Left lung (tissue), 14 donors: Measurements from ENCODE around the gene CDC40. TPM values are rescaled to one million over a fixed set of nuclear protein-coding genes. Genes with fewer than 3 reads are reported as not detected.
A peak's percentile ranks its signal among the peaks of the same experiment; 100 is the strongest.

Source experiments
- ATAC-seq: fragments of 200-7000 bp; cut with Tn5 transposase; one replicate; pipeline ENCODE4 v1.9.1; 2020; ENCODE audit warnings: moderate library complexity
- DNase-seq, 4 donors: peaks; one replicate each; pipeline ENCODE4 v3.0.0-alpha.2; 2013 to 2020
- H3K27ac ChIP-seq, 2 donors: fragments of 200-600 bp; sonication (generic) in 1 of 2; one replicate each; pipeline versions ENCODE4 v1.5.0 to v1.8.0; 2020 to 2021
- H3K27me3 ChIP-seq, 2 donors: fragments of 200-600 bp; sonication (generic) in 1 of 2; one replicate each; pipeline versions ENCODE4 v1.5.0 to v1.8.0; 2020 to 2021
- H3K36me3 ChIP-seq, 2 donors: fragments of 200-600 bp; sonication (generic) in 1 of 2; one replicate each; pipeline versions ENCODE4 v1.5.0 to v1.8.0; 2020 to 2021
- H3K4me1 ChIP-seq, 2 donors: fragments of 200-600 bp; one replicate each; pipeline ENCODE4 v1.8.0; 2021
- H3K4me3 ChIP-seq, 2 donors: fragments of 200-600 bp; sonication (generic) in 1 of 2; one replicate each; pipeline versions ENCODE4 v1.5.0 to v1.8.0; 2020 to 2021; ENCODE audit warnings: mild to moderate bottlenecking in 1 of 2
- H3K9me3 ChIP-seq, 2 donors: fragments of 200-600 bp; sonication (generic) in 1 of 2; one replicate each; pipeline versions ENCODE4 v1.5.0 to v1.8.0; 2020 to 2021
- CTCF ChIP-seq, 2 donors: fragments of 200-600 bp; sonication (generic) in 1 of 2; IDR thresholded peaks; one replicate each; pipeline versions ENCODE4 v1.5.0 to v1.8.0; 2021; ENCODE audit warnings: antibody characterized with exemption in 2 of 2
- intact Hi-C, 2 donors: fragments of 100-400 bp; cut with DNase I; formaldehyde crosslinking; loops; one replicate each; pipeline versions ENCODE4 v1.11.2 to v1.14.2; 2022
- long read RNA-seq, 12 donors: library from polyadenylated mRNA in 2 of 12; unstranded in 2 of 12; transcript quantifications; one replicate each; pipeline ENCODE4 v2.0.0 and lab custom pipeline, GENCODE V29; 2019 to 2026
- polyA plus RNA-seq, 6 donors: library from polyadenylated mRNA; unstranded; fragments of 120-200 nt; gene quantifications; one replicate each; pipeline ENCODE4 v1.2.1, GENCODE V29; 2013; ENCODE audit not compliant: insufficient read length in 6 of 6
- total RNA-seq, 2 donors: library from RNA; stranded (reverse); fragmentation: NEBNext Ultra II Directional; extraction: Animal tissue kit (Norgen Biotek cat#: 25700); gene quantifications; one replicate each; pipeline ENCODE4 v1.2.1, GENCODE V29; 2021
- donor health status: DM: no; HTN: yes; CAD: no.
- donor health status: DM: no; HTN: no; CAD: no.

The CDC40 gene
- total RNA-seq (10 to 100 TPM; 23.4 to 25.9 TPM), polyA plus RNA-seq (10 to 100 TPM; 27.5 to 34.5 (median 29.6) TPM)
- long read RNA-seq, donor 1, transcript CDC40-201 (15 exons, 3,848 nt): major isoform, 5 of 5 reads
- long read RNA-seq, donor 1, partial matches to known transcripts: 0 of 5 reads
- long read RNA-seq, donor 1, other reads (novel, unspliced or antisense): 0 of 5 reads
- long read RNA-seq, donor 2, partial matches to known transcripts: 0 of 2 reads
- long read RNA-seq, donor 2, other reads (novel, unspliced or antisense): 0 of 2 reads
- long read RNA-seq, donor 3, partial matches to known transcripts: 0 of 1 reads
- long read RNA-seq, donor 3, other reads (novel, unspliced or antisense): 0 of 1 reads
- long read RNA-seq, donor 4, partial matches to known transcripts: 18 of 19 reads
- long read RNA-seq, donor 4, other reads (novel, unspliced or antisense): 1 of 19 reads
- long read RNA-seq, donor 5, transcript CDC40-201 (15 exons, 3,848 nt): major isoform, 6 of 6 reads
- long read RNA-seq, donor 5, partial matches to known transcripts: 0 of 6 reads
- long read RNA-seq, donor 5, other reads (novel, unspliced or antisense): 0 of 6 reads
- long read RNA-seq, donor 6, partial matches to known transcripts: 7 of 7 reads
- long read RNA-seq, donor 6, other reads (novel, unspliced or antisense): 0 of 7 reads
- long read RNA-seq, donor 7, partial matches to known transcripts: 0 of 1 reads
- long read RNA-seq, donor 7, other reads (novel, unspliced or antisense): 0 of 1 reads
- long read RNA-seq, donor 8, partial matches to known transcripts: 0 of 3 reads
- long read RNA-seq, donor 8, other reads (novel, unspliced or antisense): 0 of 3 reads
- long read RNA-seq, donor 9: 0 reads
- long read RNA-seq, donor 10, partial matches to known transcripts: 14 of 14 reads
- long read RNA-seq, donor 10, other reads (novel, unspliced or antisense): 0 of 14 reads
- long read RNA-seq, donor 11: 0 reads
- long read RNA-seq, donor 12, partial matches to known transcripts: 0 of 2 reads
- long read RNA-seq, donor 12, other reads (novel, unspliced or antisense): 0 of 2 reads

GRCh38 chr6:110180228-110181008, at the start of gene CDC40:
Gene CDC40 (plus strand): TSS chr6:110180427. CDS start chr6:110180445, 18 bp downstream.
- Histone ChIP-seq H3K4me3 (peak within 1 kb of the TSS; percentile 75 to 89), H3K27me3 (peaks cover 12 to 39% of the 10 kb centered on the region in 2 donors), H3K27ac (peak within 1 kb of the TSS; percentile 80 to 87), H3K4me1 (peaks cover 22 to 41% of the 10 kb centered on the region in 2 donors), H3K9me3 (no peaks in the 10 kb centered on the region), H3K36me3 (no peaks in the 10 kb centered on the region)
- peak in 2 of 4 donors; percentile 71 to 84 for DNase-seq
- ATAC-seq: peak; percentile 64
- TF ChIP-seq CTCF (IDR thresholded peaks at IDR 0.05): no peak
- intact Hi-C loops: no loop called here

GRCh38 chr6:110137924-110138887, 42.0 kb upstream of the CDC40 start:
- intact Hi-C loops: loop anchor here in 1 of 2 donors (2.0 kb wide), 1 partner anchor 15 kb away; no protein-coding TSS in a partner anchor
- ATAC-seq: no peak
- no peak overlapping the region for H3K4me3 ChIP-seq
- no peaks in the 10 kb centered on the region for H3K36me3 ChIP-seq
- H3K9me3 ChIP-seq: peaks cover 0 to 13% of the 10 kb centered on the region in 2 donors
- no peaks in the 10 kb centered on the region for H3K4me1 ChIP-seq
- DNase-seq: peak in 1 of 4 donors; percentile 37
- TF ChIP-seq CTCF (IDR thresholded peaks at IDR 0.05): no peak
- H3K27me3 ChIP-seq: peaks cover 0 to 4% of the 10 kb centered on the region in 2 donors
- H3K27ac ChIP-seq: no peak overlapping the region

- H3K27ac ChIP-seq: no peak overlapping the region
- no peaks in the 10 kb centered on the region for H3K4me1 ChIP-seq
- no peaks in the 10 kb centered on the region for H3K36me3 ChIP-seq
- DNase-seq: peak in 1 of 4 donors; percentile 32
- ATAC-seq: no peak
- H3K9me3 ChIP-seq: peaks cover 0 to 13% of the 10 kb centered on the region in 2 donors
- H3K4me3 ChIP-seq: no peak overlapping the region
- no peak for TF ChIP-seq CTCF (IDR thresholded peaks at IDR 0.05)
- H3K27me3 ChIP-seq: peaks cover 0 to 4% of the 10 kb centered on the region in 2 donors
- intact Hi-C loops: no loop called here
These were observed 41.2 kb upstream of the CDC40 start for GRCh38 chr6:110139052-110139451.

GRCh38 chr6:110140650-110141049, 39.6 kb upstream of the CDC40 start:
- Histone ChIP-seq H3K9me3 (peaks cover 0 to 13% of the 10 kb centered on the region in 2 donors), H3K27ac (no peak overlapping the region), H3K4me1 (no peaks in the 10 kb centered on the region), H3K36me3 (no peaks in the 10 kb centered on the region), H3K4me3 (no peak overlapping the region), H3K27me3 (peaks cover 0 to 4% of the 10 kb centered on the region in 2 donors)
- intact Hi-C loops: no loop called here
- ATAC-seq (no peak), DNase-seq (no peak)
- no peak for TF ChIP-seq CTCF (IDR thresholded peaks at IDR 0.05)
